Astrocyte (in vitro differentiated cells and primary cell): ENCODE results near the gene GPNMB.

Source experiments
- CTCF ChIP-seq: IDR thresholded peaks from 2 replicates; pipeline ENCODE4 v1.5.1; 2011; ENCODE audit warnings: low read depth, mild to moderate bottlenecking, inconsistent platforms, low read length, moderate library complexity; ENCODE audit not compliant: insufficient read depth
- EZH2 ChIP-seq: IDR thresholded peaks from 2 replicates; pipeline ENCODE4 v1.6.1; 2012; ENCODE audit warnings: mild to moderate bottlenecking, low read length, inconsistent platforms; ENCODE audit not compliant: insufficient read depth

DNA sequence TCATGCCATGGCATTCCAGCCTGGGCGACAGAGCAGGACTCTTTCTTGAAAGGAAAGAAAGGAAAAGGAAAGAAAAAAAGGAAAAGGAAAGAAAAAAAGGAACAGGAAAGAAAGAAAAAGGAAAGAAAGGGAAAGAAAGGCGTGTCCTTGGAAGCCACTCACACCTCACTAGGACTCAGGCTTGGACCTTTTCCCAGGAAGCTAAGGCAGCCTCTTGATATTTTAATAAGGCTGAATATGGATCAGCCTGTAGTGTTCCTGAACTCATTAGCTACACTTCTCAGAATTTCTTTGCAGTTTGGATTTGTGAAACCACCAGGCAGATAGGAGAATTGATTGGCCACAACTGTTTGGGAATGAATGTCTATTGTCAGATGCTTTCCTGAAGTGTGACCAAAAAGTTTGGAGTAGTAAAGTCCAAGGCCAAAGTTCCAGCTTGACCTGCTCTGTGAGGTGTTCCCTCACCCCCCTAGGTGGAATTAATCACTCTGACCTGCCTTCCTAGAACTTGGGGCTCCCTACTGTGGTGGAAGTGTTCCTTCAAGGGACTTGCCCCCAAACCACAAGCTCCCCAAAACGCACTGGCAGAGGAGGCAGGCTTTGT lies 45.5 kb downstream of the GPNMB start:
- TF ChIP-seq CTCF (no peak), EZH2 (no peak)
